Left ventricle myocardium inferior (tissue), 1 donor: Measurements from ENCODE around the gene LPGAT1. TPM values are rescaled to one million over a fixed set of nuclear protein-coding genes. Genes with fewer than 3 reads are reported as not detected.

ENCODE experiments used
- DNase-seq: peaks from one replicate; pipeline ENCODE4 v3.0.0-alpha.2; 2020
- H3K27ac ChIP-seq: fragments of 200-600 bp; replicated peaks from 2 replicates; pipeline ENCODE4 v1.8.0; 2021
- H3K27me3 ChIP-seq: fragments of 200-600 bp; 2 replicates; pipeline ENCODE4 v1.8.0; 2021; ENCODE audit warnings: low read depth
- H3K36me3 ChIP-seq: fragments of 200-600 bp; 2 replicates; pipeline ENCODE4 v1.8.0; 2021
- H3K4me1 ChIP-seq: fragments of 200-600 bp; 2 replicates; pipeline ENCODE4 v1.8.0; 2021
- H3K4me3 ChIP-seq: fragments of 200-600 bp; 2 replicates; pipeline ENCODE4 v1.8.0; 2021; ENCODE audit warnings: mild to moderate bottlenecking, moderate library complexity
- H3K9me3 ChIP-seq: fragments of 200-600 bp; replicated peaks from 2 replicates; pipeline ENCODE4 v1.8.0; 2021
- CTCF ChIP-seq: fragments of 200-600 bp; IDR thresholded peaks from 2 replicates; pipeline ENCODE4 v1.8.0; 2021; ENCODE audit warnings: antibody characterized with exemption, mild to moderate bottlenecking, borderline replicate concordance
- intact Hi-C: fragments of 100-400 bp; cut with micrococcal nuclease; formaldehyde crosslinking; loops from one replicate; pipeline ENCODE4 v1.11.0; 2022
- total RNA-seq: library from RNA; stranded (reverse); fragmentation: NEBNext Ultra II Directional; extraction: Animal tissue kit (Norgen Biotek cat#: 25700); gene quantifications from one replicate; pipeline ENCODE4 v1.2.1, GENCODE V29; 2021
- donor health status: DM: no; HTN: yes; CAD: no; lungs with severe emphysema.

Gene LPGAT1
- total RNA-seq, 1 donor from 2014 or later: 24.9 TPM

GRCh38 chr1:211761400-211761799 is 69.2 kb downstream of the LPGAT1 start:
- Histone ChIP-seq H3K27me3 (no peaks in the 10 kb centered on the region), H3K4me3 (no peak overlapping the region), H3K9me3 (peaks cover 17% of the 10 kb centered on the region), H3K4me1 (no peaks in the 10 kb centered on the region), H3K27ac (no peak overlapping the region), H3K36me3 (peaks cover 33% of the 10 kb centered on the region)
- intact Hi-C loops: no loop called here
- no peak for DNase-seq
- TF ChIP-seq CTCF: no peak

GRCh38 chr1:211756471-211757020 is 74.0 kb downstream of the LPGAT1 start:
- no peak for TF ChIP-seq CTCF
- Histone ChIP-seq H3K9me3 (peaks cover 17% of the 10 kb centered on the region), H3K4me3 (no peak overlapping the region), H3K27ac (no peak overlapping the region), H3K27me3 (no peaks in the 10 kb centered on the region), H3K36me3 (peaks cover 26% of the 10 kb centered on the region), H3K4me1 (peaks cover 4% of the 10 kb centered on the region)
- intact Hi-C loops: no loop called here
- DNase-seq: no peak

GRCh38 chr1:211753649-211754251 is 76.8 kb downstream of the LPGAT1 start:
- H3K36me3 ChIP-seq: peaks cover 39% of the 10 kb centered on the region
- DNase-seq: no peak
- H3K4me1 ChIP-seq: peaks cover 19% of the 10 kb centered on the region
- intact Hi-C loops: no loop called here
- peaks cover 10% of the 10 kb centered on the region for H3K9me3 ChIP-seq
- H3K27ac ChIP-seq: no peak overlapping the region
- TF ChIP-seq CTCF: no peak
- H3K4me3 ChIP-seq: no peak overlapping the region
- no peaks in the 10 kb centered on the region for H3K27me3 ChIP-seq

GRCh38 chr1:211752951-211753486 is 77.5 kb downstream of the LPGAT1 start:
- Histone ChIP-seq H3K4me3 (no peak overlapping the region), H3K4me1 (peaks cover 19% of the 10 kb centered on the region), H3K27me3 (no peaks in the 10 kb centered on the region), H3K27ac (no peak overlapping the region), H3K9me3 (peaks cover 3% of the 10 kb centered on the region), H3K36me3 (peaks cover 37% of the 10 kb centered on the region)
- no peak for TF ChIP-seq CTCF
- intact Hi-C loops: no loop called here
- no peak for DNase-seq

GRCh38 chr1:211752317-211752716 is 78.2 kb downstream of the LPGAT1 start:
- intact Hi-C loops: no loop called here
- H3K9me3 ChIP-seq: no peaks in the 10 kb centered on the region
- no peak for DNase-seq
- no peak for TF ChIP-seq CTCF
- H3K27me3 ChIP-seq: no peaks in the 10 kb centered on the region
- peaks cover 36% of the 10 kb centered on the region for H3K36me3 ChIP-seq
- H3K4me3 ChIP-seq: no peak overlapping the region
- no peak overlapping the region for H3K27ac ChIP-seq
- peaks cover 19% of the 10 kb centered on the region for H3K4me1 ChIP-seq
